ENCODE measurements around the gene ASF1A.

ASF1A gene

GRCh38 chr6:118917546-118918328 lies 23.8 kb downstream of the ASF1A start:
- no peak for DNase-seq

GRCh38 chr6:118918329-118918725 lies 24.4 kb downstream of the ASF1A start:
- DNase-seq, result no peak

- no peak for DNase-seq
Measured at GRCh38 chr6:118921084-118921483, 27.1 kb downstream of the ASF1A start.

GRCh38 chr6:118923035-118923434 lies 29.1 kb downstream of the ASF1A start:
- DNase-seq, result no peak

- DNase-seq, result no peak
Measured at GRCh38 chr6:118930680-118931079, 36.7 kb downstream of the ASF1A start.

GRCh38 chr6:118931436-118931835 lies 37.5 kb downstream of the ASF1A start:
- no peak for DNase-seq

GRCh38 chr6:118932421-118932820 lies 38.5 kb downstream of the ASF1A start:
- DNase-seq, result no peak

GRCh38 chr6:118933855-118934460 lies 40.0 kb downstream of the ASF1A start:
- no peak for DNase-seq

- DNase-seq, result peak; percentile 88
Measured at GRCh38 chr6:118934461-118935330, 40.7 kb downstream of the ASF1A start, which contains the start of gene MCM9. MCM9 (minus strand) TSS chr6:118935159; CDS start chr6:118931723, 3,436 bp downstream.

GRCh38 chr6:118935331-118935668 lies 41.3 kb downstream of the ASF1A start:
- DNase-seq, result no peak

- DNase-seq, result no peak
Measured at GRCh38 chr6:118935978-118936703, 42.2 kb downstream of the ASF1A start.

- DNase-seq, result no peak
Measured at GRCh38 chr6:118939683-118940082, 45.7 kb downstream of the ASF1A start.

GRCh38 chr6:118940770-118941169 lies 46.8 kb downstream of the ASF1A start:
- no peak for DNase-seq

GRCh38 chr6:118945217-118945616 lies 51.3 kb downstream of the ASF1A start:
- no peak for DNase-seq

- no peak for DNase-seq
Measured at GRCh38 chr6:118952683-118953082, 58.7 kb downstream of the ASF1A start.

GRCh38 chr6:118953391-118953790 lies 59.4 kb downstream of the ASF1A start:
- no peak for DNase-seq

All from activated CD8-positive, alpha-beta memory T cell treated with anti-CD3 and anti-CD28 coated beads, Interleukin-2, amount 50 U/mL, for 4 hours (primary cell).